GM21447 (cell line): ENCODE data around the gene OVCH1.

Source experiments
- ATAC-seq: cut with Tn5 transposase; IDR thresholded peaks from one replicate; pipeline ENCODE4 v1.9.1; 2021; ENCODE audit not compliant: unreplicated experiment

The OVCH1 gene

GRCh38 chr12:29497588-29497987, at the start of gene OVCH1:
Gene OVCH1 (minus strand): TSS chr12:29497686. CDS start chr12:29497686, 0 bp downstream.
- ATAC-seq: no peak

- no peak for ATAC-seq
Measured at GRCh38 chr12:29547151-29547632, 49.7 kb upstream of the OVCH1 start.

GRCh38 chr12:29546000-29546399, 48.5 kb upstream of the OVCH1 start:
- ATAC-seq: no peak

GRCh38 chr12:29545102-29545467, 47.6 kb upstream of the OVCH1 start:
- ATAC-seq: peak; percentile 75

- ATAC-seq: no peak
Measured at GRCh38 chr12:29544428-29545101, 47.1 kb upstream of the OVCH1 start.

- no peak for ATAC-seq
Measured at GRCh38 chr12:29543036-29543435, 45.5 kb upstream of the OVCH1 start.

GRCh38 chr12:29537298-29537697, 39.8 kb upstream of the OVCH1 start:
- no peak for ATAC-seq

- no peak for ATAC-seq
Measured at GRCh38 chr12:29534935-29535334, 37.4 kb upstream of the OVCH1 start.

GRCh38 chr12:29533815-29534489, 36.5 kb upstream of the OVCH1 start:
- no peak for ATAC-seq

- ATAC-seq: no peak
Measured at GRCh38 chr12:29531471-29531870, 34.0 kb upstream of the OVCH1 start.

- ATAC-seq: no peak
Measured at GRCh38 chr12:29530436-29530835, 33.0 kb upstream of the OVCH1 start.

GRCh38 chr12:29528161-29528560, 30.7 kb upstream of the OVCH1 start:
- no peak for ATAC-seq

- ATAC-seq: no peak
Measured at GRCh38 chr12:29521951-29522350, 24.5 kb upstream of the OVCH1 start.

- no peak for ATAC-seq
Measured at GRCh38 chr12:29519585-29520182, 22.2 kb upstream of the OVCH1 start.

- no peak for ATAC-seq
Measured at GRCh38 chr12:29518407-29518806, 20.9 kb upstream of the OVCH1 start.

GRCh38 chr12:29517264-29517663, 19.8 kb upstream of the OVCH1 start:
- no peak for ATAC-seq

GRCh38 chr12:29516431-29516875, 19.0 kb upstream of the OVCH1 start:
- ATAC-seq: no peak

- ATAC-seq: no peak
Measured at GRCh38 chr12:29510591-29511185, 13.2 kb upstream of the OVCH1 start.

- no peak for ATAC-seq
Measured at GRCh38 chr12:29509503-29509902, 12.0 kb upstream of the OVCH1 start.

- no peak for ATAC-seq
Measured at GRCh38 chr12:29508949-29509348, 11.5 kb upstream of the OVCH1 start.

- no peak for ATAC-seq
Measured at GRCh38 chr12:29505122-29505521, 7.6 kb upstream of the OVCH1 start.

GRCh38 chr12:29503283-29503682, 5.8 kb upstream of the OVCH1 start:
- no peak for ATAC-seq
